Chondrocyte (in vitro differentiated cells): Measurements from ENCODE around the gene RFWD3. TPM values are rescaled to one million over a fixed set of nuclear protein-coding genes. Genes with fewer than 3 reads are reported as not detected.
A peak's percentile ranks its signal among the peaks of the same experiment; 100 is the strongest.

ENCODE experiments used
- DNase-seq: peaks from one replicate; pipeline ENCODE4 v3.0.0; 2021; ENCODE audit warnings: mixed read lengths, low spot score
- H3K27ac Mint-ChIP-seq: one replicate; pipeline ENCODE4 v1.8.0; 2021; ENCODE audit warnings: mild to moderate bottlenecking, moderate library complexity, mixed read lengths; ENCODE audit not compliant: unreplicated experiment
- H3K27me3 Mint-ChIP-seq: 2 replicates; pipeline ENCODE4 v1.8.0; 2021; ENCODE audit warnings: low read depth, mixed read lengths
- H3K36me3 Mint-ChIP-seq: 2 replicates; pipeline ENCODE4 v1.8.0; 2021; ENCODE audit warnings: low read depth, mixed read lengths
- H3K4me1 Mint-ChIP-seq: 2 replicates; pipeline ENCODE4 v1.8.0; 2021; ENCODE audit warnings: low read depth, mild to moderate bottlenecking, mixed read lengths
- H3K4me3 Mint-ChIP-seq: one replicate; pipeline ENCODE4 v1.8.0; 2021; ENCODE audit warnings: mild to moderate bottlenecking, moderate library complexity, mixed read lengths; ENCODE audit not compliant: unreplicated experiment
- H3K9me3 Mint-ChIP-seq: 2 replicates; pipeline ENCODE4 v1.8.0; 2021; ENCODE audit warnings: low read depth, mixed read lengths
- CTCF ChIP-seq: fragments of 200-600 bp; sonication (generic); IDR thresholded peaks from 2 replicates; pipeline ENCODE4 v1.5.0; 2021; ENCODE audit warnings: antibody characterized with exemption, mild to moderate bottlenecking, moderate library complexity
- total RNA-seq: library from RNA; stranded (reverse); gene quantifications from 3 replicates; pipeline ENCODE4 v1.2.1, GENCODE V29; 2021

The RFWD3 gene
- total RNA-seq, 1 donor from 2014 or later = 23.2 TPM

- no peak for DNase-seq
- H3K27me3 Mint-ChIP-seq = peaks cover 6% of the 10 kb centered on the region
- H3K36me3 Mint-ChIP-seq = no peaks in the 10 kb centered on the region
- no peak overlapping the region for H3K4me3 Mint-ChIP-seq
- no peak for TF ChIP-seq CTCF
- no peak overlapping the region for H3K27ac Mint-ChIP-seq
- H3K9me3 Mint-ChIP-seq = no peaks in the 10 kb centered on the region
- H3K4me1 Mint-ChIP-seq = no peaks in the 10 kb centered on the region
These were observed 45.3 kb upstream of the RFWD3 start for GRCh38 chr16:74711938-74712337.

- H3K9me3 Mint-ChIP-seq = no peaks in the 10 kb centered on the region
- no peak overlapping the region for H3K27ac Mint-ChIP-seq
- H3K4me3 Mint-ChIP-seq = no peak overlapping the region
- no peak for DNase-seq
- H3K27me3 Mint-ChIP-seq = peaks cover 6% of the 10 kb centered on the region
- no peak for TF ChIP-seq CTCF
- H3K36me3 Mint-ChIP-seq = no peaks in the 10 kb centered on the region
- no peaks in the 10 kb centered on the region for H3K4me1 Mint-ChIP-seq
These were observed 43.7 kb upstream of the RFWD3 start for GRCh38 chr16:74710401-74710800.

GRCh38 chr16:74709441-74709877 lies 42.8 kb upstream of the RFWD3 start:
- DNase-seq = no peak
- Mint-ChIP-seq H3K27ac (no peak overlapping the region), H3K27me3 (peaks cover 6% of the 10 kb centered on the region), H3K4me3 (no peak overlapping the region), H3K4me1 (no peaks in the 10 kb centered on the region), H3K9me3 (no peaks in the 10 kb centered on the region), H3K36me3 (no peaks in the 10 kb centered on the region)
- TF ChIP-seq CTCF = peak; percentile 99

GRCh38 chr16:74700438-74701225 lies 34.0 kb upstream of the RFWD3 start, which contains the start of gene MLKL:
Gene MLKL (minus strand): TSS chr16:74700862. CDS start chr16:74695757, 5,105 bp downstream.
- no peaks in the 10 kb centered on the region for H3K9me3 Mint-ChIP-seq

GRCh38 chr16:74700116-74700437 lies 33.4 kb upstream of the RFWD3 start:
- H3K27ac Mint-ChIP-seq = peak overlapping the region; percentile 87
- H3K4me3 Mint-ChIP-seq = peak overlapping the region; percentile 84
- H3K9me3 Mint-ChIP-seq = no peaks in the 10 kb centered on the region
- H3K4me1 Mint-ChIP-seq = peaks cover 22% of the 10 kb centered on the region
- H3K27me3 Mint-ChIP-seq = no peaks in the 10 kb centered on the region
- DNase-seq = no peak
- no peak for TF ChIP-seq CTCF
- no peaks in the 10 kb centered on the region for H3K36me3 Mint-ChIP-seq

More at GRCh38 chr16:74700438-74701225, 34.0 kb upstream of the RFWD3 start, which contains the start of gene MLKL:
- peaks cover 22% of the 10 kb centered on the region for H3K4me1 Mint-ChIP-seq
- H3K27ac Mint-ChIP-seq = peak within 1 kb of the TSS; percentile 87
- no peak for TF ChIP-seq CTCF
- no peaks in the 10 kb centered on the region for H3K27me3 Mint-ChIP-seq
- H3K36me3 Mint-ChIP-seq = no peaks in the 10 kb centered on the region
- peak within 1 kb of the TSS; percentile 84 for H3K4me3 Mint-ChIP-seq
- no peak for DNase-seq
